HG02678 (cell line): ENCODE results near the gene NOC2L.
A peak's percentile ranks its signal among the peaks of the same experiment; 100 is the strongest.
"Not testable (repeated sequence)": the region's sequence is repeated elsewhere in the genome, so short reads cannot be mapped to it uniquely, and the experiment has no call there.

Experiments used
- ATAC-seq: cut with Tn5 transposase; IDR thresholded peaks from one replicate; pipeline ENCODE4 v1.9.1; 2021; ENCODE audit warnings: mild to moderate bottlenecking, moderate library complexity; ENCODE audit not compliant: unreplicated experiment

The NOC2L gene

DNA sequence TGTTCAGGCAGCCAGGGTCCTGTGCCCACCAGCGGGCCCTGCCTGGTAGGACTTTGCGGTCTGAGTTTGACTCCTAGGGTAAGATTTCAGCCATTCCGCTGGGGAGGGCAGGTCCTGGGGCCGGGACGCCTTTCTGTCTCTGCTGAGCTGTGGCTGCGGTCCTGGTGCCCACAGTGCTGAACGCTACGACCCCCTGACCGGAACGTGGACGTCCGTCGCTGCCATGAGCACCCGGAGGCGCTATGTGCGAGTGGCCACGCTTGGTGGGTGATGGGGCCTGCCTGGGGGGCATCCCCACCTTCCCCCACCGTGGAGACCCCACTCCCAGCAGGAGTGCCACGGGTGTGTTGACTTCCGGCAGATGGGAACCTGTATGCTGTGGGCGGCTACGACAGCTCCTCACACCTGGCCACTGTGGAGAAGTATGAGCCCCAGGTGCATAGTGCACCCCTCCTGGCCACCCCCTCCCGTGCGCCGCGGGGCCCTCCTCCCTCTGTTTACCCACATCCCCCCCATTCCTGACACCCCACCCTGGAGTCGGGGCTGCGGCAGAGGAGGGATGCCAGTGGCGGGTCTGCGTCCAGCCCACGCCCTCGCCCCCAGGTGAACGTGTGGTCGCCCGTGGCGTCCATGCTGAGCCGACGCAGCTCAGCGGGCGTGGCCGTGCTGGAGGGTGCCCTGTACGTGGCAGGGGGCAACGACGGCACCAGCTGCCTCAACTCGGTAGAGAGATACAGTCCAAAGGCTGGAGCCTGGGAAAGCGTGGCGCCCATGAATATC is 4.9 kb upstream of the NOC2L start:
- ATAC-seq, result no peak

DNA sequence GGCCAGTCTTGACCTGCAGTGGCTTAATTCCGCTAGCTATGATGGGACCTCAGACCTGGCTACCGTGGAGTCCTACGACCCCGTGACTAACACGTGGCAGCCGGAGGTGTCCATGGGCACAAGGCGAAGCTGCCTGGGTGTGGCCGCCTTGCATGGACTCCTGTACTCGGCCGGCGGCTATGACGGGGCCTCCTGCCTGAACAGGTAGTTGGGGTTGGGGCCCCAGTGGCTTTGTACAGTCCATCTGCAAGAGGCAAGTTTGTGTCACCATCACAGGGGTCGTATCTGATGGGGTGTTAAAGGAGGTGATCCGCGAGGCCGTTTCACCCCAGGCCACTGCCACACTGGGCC is 4.2 kb upstream of the NOC2L start:
- ATAC-seq, result no peak

DNA sequence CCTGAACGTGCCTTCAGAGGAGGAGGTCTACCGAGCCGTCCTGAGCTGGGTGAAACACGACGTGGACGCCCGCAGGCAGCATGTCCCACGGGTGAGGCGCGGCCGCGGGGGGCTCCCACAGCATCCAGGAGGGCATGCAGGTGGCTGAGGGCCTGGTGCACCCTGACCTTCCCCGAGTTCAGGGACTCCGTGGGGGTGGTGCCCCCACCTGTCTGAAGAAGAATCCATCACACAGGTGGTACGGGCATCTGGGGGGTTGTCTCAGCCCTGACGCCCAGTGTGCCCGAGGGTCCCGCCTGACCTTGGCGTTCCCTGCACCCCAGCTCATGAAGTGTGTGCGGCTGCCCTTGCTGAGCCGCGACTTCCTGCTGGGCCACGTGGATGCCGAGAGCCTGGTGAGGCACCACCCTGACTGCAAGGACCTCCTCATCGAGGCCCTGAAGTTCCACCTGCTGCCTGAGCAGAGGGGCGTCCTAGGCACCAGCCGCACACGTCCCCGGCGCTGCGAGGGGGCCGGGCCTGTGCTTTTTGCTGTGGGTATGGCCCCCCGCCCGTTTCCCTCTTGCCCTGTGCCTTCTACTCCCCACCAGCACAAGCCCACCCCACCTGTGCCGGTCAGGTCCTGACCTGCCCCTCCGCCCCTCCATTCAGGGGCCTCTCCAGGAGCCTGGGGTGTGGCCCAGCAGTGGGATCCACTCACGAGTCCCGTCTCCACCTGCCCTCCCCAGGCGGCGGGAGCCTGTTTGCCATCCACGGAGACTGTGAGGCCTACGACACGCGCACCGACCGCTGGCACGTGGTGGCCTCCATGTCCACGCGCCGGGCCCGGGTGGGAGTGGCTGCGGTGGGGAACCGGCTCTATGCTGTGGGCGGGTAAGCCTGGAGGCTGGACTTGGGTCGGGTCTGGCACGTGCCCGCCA is 3.6 kb upstream of the NOC2L start:
- no peak for ATAC-seq

DNA sequence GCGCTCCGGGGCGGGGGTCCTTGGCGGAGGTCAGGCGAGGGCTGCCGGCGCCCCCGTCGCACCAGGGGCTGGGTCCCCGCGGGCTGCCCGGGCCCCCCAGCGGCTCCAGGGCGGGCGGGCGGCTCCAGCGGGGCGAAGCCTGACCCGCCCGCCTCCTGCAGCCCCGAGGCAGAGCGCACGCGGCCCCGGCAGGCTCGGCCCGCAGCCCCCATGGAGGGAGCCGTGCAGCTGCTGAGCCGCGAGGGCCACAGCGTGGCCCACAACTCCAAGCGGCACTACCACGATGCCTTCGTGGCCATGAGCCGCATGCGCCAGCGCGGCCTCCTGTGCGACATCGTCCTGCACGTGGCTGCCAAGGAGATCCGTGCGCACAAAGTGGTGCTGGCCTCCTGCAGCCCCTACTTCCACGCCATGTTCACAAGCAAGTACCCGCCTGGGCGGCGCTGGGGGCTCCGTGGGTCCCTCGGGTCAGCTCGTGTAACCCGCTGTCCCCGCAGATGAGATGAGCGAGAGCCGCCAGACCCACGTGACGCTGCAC is 2.1 kb upstream of the NOC2L start:
- ATAC-seq, result no peak

DNA sequence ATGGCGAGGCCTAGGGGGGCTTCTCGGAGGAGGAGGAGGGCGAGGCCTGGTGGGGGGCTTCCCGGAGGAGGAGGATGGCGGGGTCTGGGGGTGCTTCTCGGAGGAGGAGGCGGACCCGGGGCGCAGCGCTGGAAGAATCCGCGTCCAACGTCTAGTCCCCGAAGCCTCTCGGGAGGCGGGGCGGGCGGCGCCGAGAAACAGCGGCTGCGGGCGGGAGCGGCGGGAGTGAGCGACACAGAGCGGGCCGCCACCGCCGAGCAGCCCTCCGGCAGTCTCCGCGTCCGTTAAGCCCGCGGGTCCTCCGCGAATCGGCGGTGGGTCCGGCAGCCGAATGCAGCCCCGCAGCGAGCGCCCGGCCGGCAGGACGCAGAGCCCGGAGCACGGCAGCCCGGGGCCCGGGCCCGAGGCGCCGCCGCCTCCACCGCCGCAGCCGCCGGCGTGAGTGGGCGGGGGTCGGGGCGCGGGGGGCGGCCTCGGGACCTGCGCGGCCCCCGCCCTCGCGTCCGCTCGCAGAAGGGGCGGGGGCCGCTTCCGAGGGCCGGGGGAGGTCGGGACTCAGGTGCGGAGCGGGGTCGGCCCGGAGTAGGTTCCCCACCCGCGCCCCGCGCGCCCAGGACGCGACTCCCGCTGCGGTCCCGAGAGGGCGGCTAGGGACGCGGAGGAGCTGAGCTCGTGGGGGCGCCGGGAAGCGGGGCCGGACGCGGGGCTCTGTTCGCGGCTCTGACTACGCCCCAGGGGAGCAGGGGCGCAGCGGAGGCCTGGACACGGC is 1.5 kb upstream of the NOC2L start, which contains the start of gene KLHL17:
TSS of gene KLHL17 (plus strand) at position 222 of the 769 bp plus-strand sequence. CDS start at position 332, 110 bp downstream.
- ATAC-seq, result peak; percentile 36

DNA sequence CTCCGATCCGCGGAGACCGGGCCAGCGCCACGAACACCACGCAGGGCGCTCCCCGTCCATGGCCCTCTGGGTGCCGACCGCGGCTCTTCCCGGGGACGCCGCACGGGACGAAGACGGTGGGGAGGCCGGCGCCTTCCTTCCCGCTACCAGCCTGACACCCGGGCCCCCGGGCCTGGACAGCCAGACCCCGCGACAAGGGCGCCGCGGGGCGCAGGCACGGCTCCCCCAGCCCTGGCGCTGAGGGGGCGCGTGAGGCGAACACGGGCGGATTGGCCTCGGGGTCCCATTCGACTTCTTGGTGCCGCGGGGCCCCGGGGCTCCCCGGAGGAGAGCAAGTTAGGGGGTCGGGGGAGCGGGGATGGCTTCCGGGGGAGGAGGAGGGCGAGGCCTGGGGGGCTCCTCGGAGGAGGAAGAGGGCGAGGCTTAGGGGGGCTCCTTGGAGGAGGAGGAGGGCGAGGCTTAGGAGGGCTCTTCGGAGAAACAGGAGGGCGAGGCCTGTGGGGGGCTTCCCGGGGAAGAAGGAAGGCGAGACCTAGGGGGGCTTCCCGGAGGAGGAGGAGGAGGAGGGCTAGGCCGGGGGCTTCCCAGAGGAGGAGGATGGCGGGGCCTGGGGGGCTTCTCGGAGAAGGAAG is 791 bp upstream of the NOC2L start:
- no peak for ATAC-seq

DNA sequence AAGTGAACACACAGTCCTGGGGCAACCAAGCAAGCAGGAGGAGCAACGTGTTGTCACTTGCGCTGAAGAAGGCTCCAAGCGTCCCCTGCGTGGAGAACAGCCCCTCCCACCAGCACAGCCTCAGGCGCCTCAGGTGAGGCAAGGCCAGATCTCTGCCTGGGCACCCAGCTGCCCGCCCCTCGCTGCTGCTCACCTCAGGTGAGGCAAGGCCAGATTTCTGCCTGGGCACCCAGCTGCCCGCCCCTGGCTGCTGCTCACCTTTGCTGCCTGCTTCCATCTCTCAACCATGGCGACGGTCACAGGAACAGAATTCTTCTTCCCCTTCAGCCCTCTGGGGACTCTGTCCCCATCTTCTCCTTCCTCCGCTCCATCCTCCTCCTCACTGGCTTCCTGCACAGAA is 2.4 kb downstream of the NOC2L start:
- no peak for ATAC-seq

DNA sequence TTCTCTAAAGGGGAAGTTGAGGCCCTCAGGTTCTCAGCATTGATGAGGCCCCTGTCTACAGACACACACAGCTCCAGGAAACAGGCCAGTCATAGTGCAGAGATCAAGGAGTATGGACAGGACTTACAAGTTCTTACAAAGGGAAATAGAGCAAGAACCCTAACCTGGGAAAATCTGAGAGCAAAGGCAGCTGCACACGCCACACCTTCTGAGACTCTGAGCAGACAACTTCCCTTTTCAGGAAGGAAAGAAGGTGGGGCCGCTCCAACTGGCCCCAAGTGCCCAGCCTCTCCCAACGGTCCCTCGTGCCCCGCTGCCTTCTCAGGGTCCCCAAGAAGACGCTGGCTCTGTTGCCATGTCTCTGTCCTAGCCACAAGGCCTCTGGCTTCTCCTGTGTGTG is 3.6 kb downstream of the NOC2L start:
- no peak for ATAC-seq

DNA sequence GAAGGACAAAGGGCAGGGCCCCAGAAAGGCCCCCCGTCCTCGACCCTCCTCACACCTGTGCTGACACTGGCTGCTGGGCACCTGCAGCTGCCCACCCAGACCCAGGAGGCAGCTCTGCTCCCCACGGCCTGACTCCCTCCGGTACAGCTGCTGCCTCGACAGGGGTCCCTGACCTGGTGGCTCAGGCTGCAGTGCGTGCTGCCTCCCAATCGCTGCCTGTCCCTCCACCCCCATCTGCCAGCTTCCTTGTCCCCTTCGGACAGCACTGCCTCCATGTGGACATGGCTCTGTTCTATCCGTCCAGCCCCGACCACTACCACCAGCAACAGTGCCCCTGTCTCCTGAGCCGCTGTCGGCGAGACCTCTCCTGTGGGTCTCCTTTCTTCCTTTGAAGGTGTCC is 4.1 kb downstream of the NOC2L start:
- no peak for ATAC-seq

DNA sequence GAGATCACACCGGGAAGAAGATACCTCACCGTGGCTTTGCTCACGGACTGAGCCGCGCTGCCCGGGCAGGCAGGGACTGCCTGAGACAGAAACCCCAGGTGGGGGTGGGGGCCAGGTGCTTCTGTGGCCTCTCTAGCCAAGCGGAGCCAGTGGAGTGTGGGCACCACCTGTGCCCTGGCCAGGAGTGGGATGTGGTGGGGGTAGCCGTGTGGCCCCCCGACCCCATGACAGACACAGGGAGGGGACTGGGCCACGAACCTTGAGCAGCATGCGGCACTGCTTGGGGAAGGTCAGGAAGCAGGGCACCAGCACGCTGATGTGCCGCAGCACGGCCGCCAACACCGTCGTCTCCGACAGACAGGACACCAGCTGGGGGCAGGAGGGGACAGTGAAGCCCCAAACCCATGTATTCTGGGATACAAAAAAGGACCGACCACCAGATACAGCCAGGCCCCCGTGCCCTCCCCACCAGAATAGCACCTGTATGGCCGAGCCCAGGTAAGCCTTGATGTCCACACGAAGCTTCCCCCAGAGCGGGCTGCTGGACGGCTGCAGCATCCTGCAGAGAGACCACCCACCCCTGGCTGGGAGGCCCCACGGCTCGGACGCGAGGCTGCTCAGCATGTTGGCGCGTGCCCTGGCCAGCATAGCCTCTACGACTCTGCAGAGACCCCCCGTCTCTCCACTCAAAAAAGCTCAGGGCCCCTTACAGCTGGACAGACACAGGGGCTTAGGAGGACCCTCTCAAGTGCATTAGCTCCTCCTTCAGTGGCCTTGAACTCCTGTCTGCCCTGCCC is 5.3 kb downstream of the NOC2L start:
- no peak for ATAC-seq

DNA sequence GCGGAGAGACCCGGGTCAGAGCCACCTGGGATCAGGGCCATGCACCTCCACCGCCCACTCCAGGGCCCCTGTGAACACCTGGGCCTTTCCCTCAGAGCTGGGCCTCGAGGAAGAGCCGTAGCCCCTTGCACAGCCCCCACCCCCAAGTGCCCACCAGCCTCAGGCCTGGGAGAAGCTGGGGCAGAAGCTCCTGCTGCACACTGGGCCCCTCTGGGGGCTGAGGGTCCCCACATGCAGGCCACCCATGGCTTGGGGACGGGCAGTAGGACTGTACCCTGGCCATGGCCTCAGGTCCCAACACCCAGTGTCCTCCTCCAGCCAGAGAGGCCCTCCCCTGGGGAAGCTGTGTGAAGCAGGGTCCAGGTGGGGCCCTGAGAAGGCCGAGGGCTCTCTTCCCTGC is 6.5 kb downstream of the NOC2L start:
- no peak for ATAC-seq

DNA sequence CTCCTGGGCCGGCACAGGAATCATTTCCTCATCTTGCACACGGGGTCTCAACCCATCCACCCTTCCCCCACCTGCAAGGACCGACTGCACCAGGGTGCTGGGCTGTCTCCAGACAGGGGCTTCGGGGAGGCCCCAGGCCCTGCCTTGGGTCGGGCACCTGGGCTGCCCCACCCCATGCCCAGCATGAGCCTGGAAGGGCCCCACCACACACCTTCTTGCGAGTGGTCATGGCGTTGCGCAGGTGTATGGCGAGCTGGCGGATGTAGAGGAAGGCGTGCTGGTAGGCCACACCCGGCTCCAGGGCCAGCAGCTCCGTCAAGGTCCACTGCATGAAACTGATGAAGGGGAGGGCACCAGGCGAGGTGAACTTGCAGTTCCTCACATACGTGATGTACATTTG is 6.9 kb downstream of the NOC2L start:
- ATAC-seq, result no peak

DNA sequence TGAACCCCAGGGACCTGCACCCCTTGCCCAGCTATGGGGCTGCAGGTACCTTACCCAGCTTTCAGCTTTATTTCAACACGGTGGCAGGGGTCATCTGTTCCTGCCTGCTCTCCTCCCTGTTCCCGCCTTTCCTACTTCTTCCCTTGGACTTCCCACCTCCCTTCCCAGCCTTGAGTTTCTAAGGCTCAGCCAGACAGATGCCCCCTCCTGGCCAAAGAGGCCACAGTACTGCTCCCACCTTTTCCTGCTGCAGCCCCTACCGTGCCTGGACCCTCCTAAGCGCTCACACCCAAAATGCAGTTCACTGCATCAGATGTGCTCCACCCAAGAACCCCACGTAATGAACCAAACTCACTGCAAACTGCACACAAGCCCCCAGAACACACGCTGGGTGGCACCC is 7.7 kb downstream of the NOC2L start:
- ATAC-seq, result no peak

DNA sequence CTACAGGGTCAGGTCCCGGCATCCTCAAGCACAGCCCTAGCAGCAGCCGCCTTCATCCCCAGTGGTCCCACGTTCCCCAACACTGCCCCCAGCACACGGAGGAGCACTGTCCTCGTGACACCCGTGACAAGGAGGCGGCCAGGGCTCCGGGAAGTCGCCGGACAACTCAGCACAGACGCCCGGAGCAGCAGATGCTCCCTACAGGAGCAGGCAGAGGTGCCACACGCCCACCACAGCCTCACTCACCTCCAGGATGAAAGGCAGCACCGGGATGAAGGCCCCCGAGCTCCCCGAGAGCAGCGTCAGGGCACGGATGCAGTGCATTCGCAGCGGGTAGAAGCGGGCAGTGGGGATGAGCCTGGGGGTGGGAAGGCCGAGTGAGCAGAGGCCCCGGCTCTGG is 8.2 kb downstream of the NOC2L start:
- no peak for ATAC-seq

DNA sequence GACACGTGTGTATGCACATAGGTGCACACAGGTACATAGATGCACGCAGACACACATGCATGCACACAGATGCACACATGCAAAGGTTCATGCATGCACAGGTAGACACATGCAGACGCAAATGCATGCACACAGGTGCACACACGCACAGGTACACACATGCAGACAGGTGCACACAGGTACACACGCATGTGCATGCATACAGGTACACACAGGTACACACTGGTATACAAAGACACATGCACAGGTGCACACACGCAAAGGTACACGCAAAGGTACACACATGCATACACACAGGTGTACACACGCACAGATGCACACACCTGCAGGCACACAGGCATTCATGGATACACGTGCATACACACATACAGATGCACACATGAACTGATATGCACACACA is 8.8 kb downstream of the NOC2L start:
- ATAC-seq, result no peak

DNA sequence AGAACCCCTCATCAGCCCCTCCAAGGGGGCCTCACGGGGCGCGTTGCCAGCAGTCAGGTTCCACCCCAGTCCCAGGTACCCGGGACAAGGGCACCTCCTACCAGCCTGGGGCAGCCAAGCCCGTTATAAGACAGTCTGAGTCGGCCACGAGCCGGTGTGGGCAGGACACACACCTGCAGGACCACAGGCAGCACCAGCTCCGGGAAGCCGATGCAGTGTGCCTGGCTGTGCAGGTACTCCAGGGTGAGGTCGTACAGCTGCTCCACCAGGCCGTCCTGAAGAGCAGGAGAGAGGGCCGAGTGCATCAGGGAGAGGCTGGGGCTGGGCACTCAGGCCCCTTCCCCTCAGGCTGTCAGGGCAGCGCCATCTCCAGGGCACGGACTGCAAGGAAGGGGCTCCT is 11.1 kb downstream of the NOC2L start:
- no peak for ATAC-seq

DNA sequence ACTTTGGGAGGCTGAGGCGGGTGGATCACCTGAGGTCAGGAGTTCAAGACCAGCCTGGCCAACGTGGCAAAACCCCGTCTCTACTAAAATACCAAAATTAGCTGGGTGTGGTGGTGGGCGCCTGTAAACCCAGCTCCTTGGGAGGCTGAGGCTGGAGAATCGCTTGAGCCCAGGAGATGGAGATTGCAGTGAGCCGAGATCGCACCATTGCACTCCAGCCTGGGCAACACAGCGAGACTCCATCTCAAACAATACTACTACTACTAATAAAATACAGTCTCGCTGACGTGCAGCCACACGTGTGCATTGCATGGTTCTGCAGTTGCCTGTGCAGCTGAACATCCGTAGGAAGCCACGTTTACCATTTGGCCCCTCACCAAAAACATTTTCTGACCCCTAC is 12.2 kb downstream of the NOC2L start:
- not testable (repeated sequence) for ATAC-seq

DNA sequence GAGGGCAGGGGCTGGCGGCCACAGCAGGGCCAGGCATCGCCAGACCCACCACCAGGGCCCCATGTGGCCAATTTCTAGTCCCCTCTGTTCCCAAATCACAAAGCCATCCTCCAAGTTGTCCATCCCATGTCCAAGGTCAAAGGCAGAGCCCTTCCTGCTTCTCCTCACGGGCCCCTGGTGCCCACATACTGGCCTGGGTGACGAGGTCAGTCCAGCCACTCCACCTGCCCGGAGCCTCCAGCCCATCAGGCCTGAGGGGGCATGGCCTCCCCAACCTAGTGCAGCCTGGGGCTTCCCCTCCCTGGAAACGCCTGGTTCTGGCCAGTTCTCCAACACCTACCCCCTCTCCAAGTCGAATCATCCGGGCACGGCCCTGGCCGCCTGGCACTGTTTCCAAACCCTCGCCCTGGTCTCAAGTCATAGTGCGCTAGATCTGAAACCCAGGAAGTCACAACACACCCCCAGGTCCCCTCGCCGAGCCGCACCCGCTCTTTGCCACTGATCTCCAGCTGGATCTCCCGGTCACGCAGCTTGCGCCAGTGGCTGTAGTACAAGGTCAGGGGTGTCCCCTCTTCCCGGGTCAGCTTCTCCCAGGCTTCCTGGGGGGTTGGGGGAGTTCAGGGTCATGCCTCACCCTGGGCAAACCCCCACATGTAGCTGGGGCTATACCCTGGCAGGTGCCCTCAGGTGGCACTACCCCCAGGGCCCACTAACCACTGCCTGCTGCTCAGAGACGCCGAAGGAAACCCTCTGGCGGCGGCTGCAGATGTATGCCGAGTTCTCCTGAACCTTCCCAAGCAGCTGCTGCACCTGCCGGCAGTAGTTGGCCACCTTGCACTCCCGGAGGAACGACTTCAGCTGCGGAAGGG is 13.1 kb downstream of the NOC2L start:
- no peak for ATAC-seq
